ENCODE measurements around the gene SCARB1. TPM values are rescaled to one million over a fixed set of nuclear protein-coding genes. Genes with fewer than 3 reads are reported as not detected.

Gene SCARB1, protein sequence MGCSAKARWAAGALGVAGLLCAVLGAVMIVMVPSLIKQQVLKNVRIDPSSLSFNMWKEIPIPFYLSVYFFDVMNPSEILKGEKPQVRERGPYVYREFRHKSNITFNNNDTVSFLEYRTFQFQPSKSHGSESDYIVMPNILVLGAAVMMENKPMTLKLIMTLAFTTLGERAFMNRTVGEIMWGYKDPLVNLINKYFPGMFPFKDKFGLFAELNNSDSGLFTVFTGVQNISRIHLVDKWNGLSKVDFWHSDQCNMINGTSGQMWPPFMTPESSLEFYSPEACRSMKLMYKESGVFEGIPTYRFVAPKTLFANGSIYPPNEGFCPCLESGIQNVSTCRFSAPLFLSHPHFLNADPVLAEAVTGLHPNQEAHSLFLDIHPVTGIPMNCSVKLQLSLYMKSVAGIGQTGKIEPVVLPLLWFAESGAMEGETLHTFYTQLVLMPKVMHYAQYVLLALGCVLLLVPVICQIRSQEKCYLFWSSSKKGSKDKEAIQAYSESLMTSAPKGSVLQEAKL
- total RNA-seq: 14.0 and 43.3 TPM in 2 replicates

DNA sequence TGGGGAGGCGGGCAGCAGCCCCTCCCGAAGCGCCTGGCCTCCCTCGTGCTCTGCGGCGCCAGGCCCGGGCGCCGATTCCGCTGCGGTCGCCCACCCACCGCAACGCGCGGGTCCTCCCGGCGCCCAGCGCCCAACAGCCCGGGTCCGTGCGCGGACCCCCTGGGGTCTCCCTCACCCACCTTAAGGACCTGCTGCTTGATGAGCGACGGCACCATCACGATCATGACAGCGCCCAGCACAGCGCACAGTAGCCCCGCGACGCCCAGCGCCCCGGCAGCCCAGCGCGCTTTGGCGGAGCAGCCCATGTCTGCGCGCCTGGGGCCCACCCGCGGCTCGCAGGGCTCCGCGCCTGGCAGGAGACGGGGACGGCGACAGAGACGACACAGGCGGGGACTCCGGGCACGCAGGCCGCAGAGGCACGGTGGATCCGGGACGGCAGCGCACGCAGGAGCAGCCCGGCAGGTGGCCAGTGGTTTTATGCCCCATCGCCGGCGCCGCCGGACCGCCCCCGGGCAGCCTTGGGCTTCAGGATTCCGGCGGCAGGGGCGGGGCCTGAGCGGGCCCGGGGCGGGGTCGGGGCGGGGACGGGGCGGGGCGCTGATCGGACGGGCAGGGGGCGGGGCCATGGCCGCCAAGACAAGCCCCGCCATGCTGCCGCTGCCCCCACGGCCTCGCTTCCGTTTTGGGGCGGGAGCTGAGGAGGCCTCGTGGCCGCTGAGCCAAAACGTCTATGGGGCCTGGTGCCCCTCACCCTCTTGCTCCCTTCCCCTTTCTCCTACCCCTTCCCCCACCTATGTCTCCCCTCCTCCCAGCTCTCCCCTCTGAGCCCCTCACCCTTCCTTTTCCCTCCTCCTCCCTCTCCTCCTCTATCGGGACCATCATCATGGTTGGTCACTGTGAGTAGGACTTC is at the start of gene SCARB1:
SCARB1 (minus strand) TSS at position 449 of the 910 bp plus-strand sequence; CDS start at position 305, 144 bp downstream.

Small RNA genes within 50 kb of the gene (small RNA-seq; reads per million reads assigned to genes)
- gene RNU6-927P (ENCODE audit: low replicate concordance): not detected

Other genes starting within 250 kb of the SCARB1 start
- gene UBC, start 50.8 kb upstream of the SCARB1 start, total RNA-seq: 1,588 and 2,964 TPM in 2 replicates
- gene DHX37, start 125.3 kb upstream of the SCARB1 start, total RNA-seq: 16.2 and 29.1 TPM in 2 replicates
- gene BRI3BP, start 129.8 kb upstream of the SCARB1 start, total RNA-seq: 1.5 and 12.2 TPM in 2 replicates
- 46.5 and 69.8 TPM in 2 replicates for gene AACS, start 201.6 kb upstream of the SCARB1 start, total RNA-seq